ENCODE results near the gene GALNT18. TPM values are rescaled to one million over a fixed set of nuclear protein-coding genes. Genes with fewer than 3 reads are reported as not detected.

Gene GALNT18
- total and polyA plus RNA-seq, 3 experiments from 2014 or later: 1.3 TPM; not detected in 1

DNA sequence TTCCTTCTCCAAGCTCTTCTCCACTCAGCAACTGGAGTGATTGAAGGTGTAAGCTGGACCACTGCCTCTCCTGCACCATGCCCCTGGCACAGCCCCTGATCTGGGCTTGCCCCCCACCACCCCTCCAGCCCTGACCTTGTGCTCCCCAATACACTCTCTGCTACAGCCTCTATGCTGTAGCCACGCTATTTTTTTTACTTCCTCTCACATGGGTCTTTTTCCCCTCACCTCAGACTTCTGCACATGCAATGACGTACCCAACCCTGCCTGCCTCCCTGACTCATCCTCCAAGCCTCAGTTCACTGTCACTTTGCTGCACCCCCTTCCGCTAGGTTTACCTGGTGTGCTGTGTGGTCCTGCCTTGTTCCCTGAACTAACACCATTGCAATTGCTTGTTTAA, 277.8 kb downstream of the GALNT18 start:
- Mint-ChIP-seq H3K27ac (no peak overlapping the region), H3K36me3 (no peaks in the 10 kb centered on the region), H3K27me3 (peaks cover 4 to 5% of the 10 kb centered on the region in 2 donors), H3K9me3 (peaks cover 0 to 1% (median 0%) of the 10 kb centered on the region in 5 donors), H3K4me1 (no peaks in the 10 kb centered on the region), H3K4me3 (no peak overlapping the region)
- POLR2A ChIA-PET: no interaction called here
- Histone ChIP-seq H3K9me3 (ENCODE audit: low read length) (no peaks in the 10 kb centered on the region), H3K36me3 (ENCODE audit: insufficient read depth, low read length) (no peaks in the 10 kb centered on the region), H3K27ac (ENCODE audit: low read depth, low read length) (no peak overlapping the region), H3K4me3 (ENCODE audit: low read length) (no peak overlapping the region), H3K27me3 (ENCODE audit: insufficient read depth, low read length, poor library complexity, severe bottlenecking) (no peaks in the 10 kb centered on the region), H3K4me1 (ENCODE audit: insufficient read depth, low read length) (no peaks in the 10 kb centered on the region)
- no peak for DNase-seq
- CTCF ChIA-PET: no interaction called here

DNA sequence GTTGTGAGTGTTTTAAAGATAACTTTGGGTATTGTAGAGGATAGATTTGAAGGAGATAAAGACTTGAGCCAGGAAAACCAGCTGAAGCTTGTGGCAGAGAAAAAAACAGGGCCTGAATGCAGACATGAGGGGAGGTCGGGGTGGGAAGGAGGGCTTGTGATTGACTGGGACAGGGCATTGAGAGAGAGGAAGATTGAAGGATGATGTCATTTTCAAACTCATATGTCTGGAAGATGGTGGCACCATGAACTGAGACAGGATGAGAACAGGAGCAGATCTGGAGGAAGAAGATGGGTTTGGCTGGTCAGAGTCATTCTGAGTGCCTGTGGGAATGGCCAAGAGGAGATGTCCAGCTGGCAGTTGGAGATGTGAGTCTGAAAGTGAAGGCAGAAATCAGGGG, 283.5 kb downstream of the GALNT18 start:
- Histone ChIP-seq H3K27ac (ENCODE audit: low read depth, low read length) (no peak overlapping the region), H3K9me3 (ENCODE audit: low read length) (no peaks in the 10 kb centered on the region), H3K27me3 (ENCODE audit: insufficient read depth, low read length, poor library complexity, severe bottlenecking) (no peaks in the 10 kb centered on the region), H3K4me3 (ENCODE audit: low read length) (no peak overlapping the region), H3K4me1 (ENCODE audit: insufficient read depth, low read length) (no peaks in the 10 kb centered on the region), H3K36me3 (ENCODE audit: insufficient read depth, low read length) (no peaks in the 10 kb centered on the region)
- peaks cover 0 to 2% (median 0%) of the 10 kb centered on the region in 3 donors for H3K4me1 Mint-ChIP-seq
- H3K36me3 Mint-ChIP-seq: no peaks in the 10 kb centered on the region
- peak overlapping the region in 1 of 8 donors; percentile 20 for H3K27ac Mint-ChIP-seq
- no peaks in the 10 kb centered on the region for H3K9me3 Mint-ChIP-seq
- H3K27me3 Mint-ChIP-seq: peaks cover 4 to 16% of the 10 kb centered on the region in 2 donors
- CTCF ChIA-PET: no interaction called here
- POLR2A ChIA-PET: no interaction called here
- no peak overlapping the region for H3K4me3 Mint-ChIP-seq
- no peak for DNase-seq

DNA sequence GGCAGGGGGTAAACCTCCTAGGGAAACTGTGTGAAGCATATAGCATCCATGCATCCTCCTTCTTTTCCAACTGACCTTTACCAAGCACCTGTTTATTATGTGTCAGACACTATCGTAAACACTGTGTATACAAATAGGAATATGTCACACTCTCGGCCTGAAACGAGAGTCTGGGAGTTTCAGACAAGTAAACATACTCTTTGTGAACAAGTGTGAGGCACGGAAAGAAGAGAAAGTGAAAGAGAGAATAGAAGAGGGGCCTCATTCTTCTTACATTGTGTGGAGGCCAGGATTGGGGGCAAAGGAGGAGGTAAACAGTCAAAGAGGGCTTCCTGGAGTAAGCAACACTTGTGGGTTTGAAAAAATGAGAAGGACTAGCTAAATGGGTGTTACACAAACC, 285.1 kb downstream of the GALNT18 start:
- no peaks in the 10 kb centered on the region for H3K4me1 ChIP-seq (ENCODE audit: insufficient read depth, low read length)
- H3K36me3 ChIP-seq (ENCODE audit: insufficient read depth, low read length): no peaks in the 10 kb centered on the region
- H3K27ac ChIP-seq (ENCODE audit: low read depth, low read length): no peak overlapping the region
- H3K27me3 ChIP-seq (ENCODE audit: insufficient read depth, low read length, poor library complexity, severe bottlenecking): no peaks in the 10 kb centered on the region
- no peaks in the 10 kb centered on the region for H3K36me3 Mint-ChIP-seq
- no peak for DNase-seq
- H3K27me3 Mint-ChIP-seq: peaks cover 4 to 16% of the 10 kb centered on the region in 2 donors
- no peak overlapping the region for H3K4me3 ChIP-seq (ENCODE audit: low read length)
- no peak overlapping the region for H3K4me3 Mint-ChIP-seq
- CTCF ChIA-PET: no interaction called here
- POLR2A ChIA-PET: no interaction called here
- H3K27ac Mint-ChIP-seq: no peak overlapping the region
- H3K9me3 ChIP-seq (ENCODE audit: low read length): no peaks in the 10 kb centered on the region
- H3K4me1 Mint-ChIP-seq: peaks cover 0 to 2% (median 0%) of the 10 kb centered on the region in 3 donors
- no peaks in the 10 kb centered on the region for H3K9me3 Mint-ChIP-seq

DNA sequence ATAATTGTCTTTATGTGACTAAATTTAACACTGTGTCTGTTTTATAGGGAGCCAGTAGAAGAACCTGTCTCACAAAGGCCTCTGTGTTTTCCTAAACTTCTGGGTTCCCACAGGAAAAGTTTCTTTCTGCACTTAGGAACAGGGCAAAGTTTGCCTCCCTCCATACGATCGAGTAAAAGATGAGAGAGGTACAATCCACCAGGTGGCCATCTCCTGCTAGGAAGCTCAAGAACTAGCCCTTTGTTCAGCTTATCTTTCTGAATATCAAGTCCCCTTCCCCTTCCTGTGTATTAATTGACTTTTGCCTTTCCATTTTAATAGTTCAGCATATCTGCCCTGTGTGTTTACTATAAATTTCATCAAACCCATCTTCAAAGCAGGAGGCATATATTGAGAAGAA, 286.8 kb downstream of the GALNT18 start:
- CTCF ChIA-PET: no interaction called here
- Mint-ChIP-seq H3K27ac (no peak overlapping the region), H3K4me1 (peaks cover 0 to 2% (median 0%) of the 10 kb centered on the region in 3 donors), H3K4me3 (no peak overlapping the region), H3K27me3 (peaks cover 4 to 16% of the 10 kb centered on the region in 2 donors), H3K36me3 (no peaks in the 10 kb centered on the region), H3K9me3 (no peaks in the 10 kb centered on the region)
- Histone ChIP-seq H3K4me3 (ENCODE audit: low read length) (no peak overlapping the region), H3K36me3 (ENCODE audit: insufficient read depth, low read length) (no peaks in the 10 kb centered on the region), H3K9me3 (ENCODE audit: low read length) (no peaks in the 10 kb centered on the region), H3K27me3 (ENCODE audit: insufficient read depth, low read length, poor library complexity, severe bottlenecking) (no peaks in the 10 kb centered on the region), H3K27ac (ENCODE audit: low read depth, low read length) (no peak overlapping the region), H3K4me1 (ENCODE audit: insufficient read depth, low read length) (no peaks in the 10 kb centered on the region)
- no peak for DNase-seq
- POLR2A ChIA-PET: no interaction called here

DNA sequence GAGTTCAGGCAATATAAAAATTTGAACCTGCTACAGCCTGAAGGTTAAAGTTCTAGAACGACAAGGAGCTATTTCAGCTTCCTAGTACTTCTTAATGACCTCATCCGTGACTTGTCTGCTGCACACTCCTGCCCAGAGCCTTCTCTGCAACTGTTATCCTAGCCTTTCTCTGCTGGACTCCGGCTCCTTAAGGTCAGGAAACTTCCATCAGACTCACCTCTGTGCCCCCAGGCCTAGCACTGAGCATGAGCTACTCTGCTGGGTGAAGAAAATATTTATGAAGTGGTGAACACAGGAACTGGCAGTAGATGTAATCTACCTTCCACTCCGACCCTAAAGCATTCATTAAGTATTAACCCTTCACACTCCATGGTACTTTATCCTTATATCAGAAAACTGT, 287.2 kb downstream of the GALNT18 start:
- Mint-ChIP-seq H3K27ac (no peak overlapping the region), H3K27me3 (peaks cover 4 to 15% of the 10 kb centered on the region in 2 donors), H3K36me3 (no peaks in the 10 kb centered on the region), H3K4me3 (no peak overlapping the region), H3K9me3 (no peaks in the 10 kb centered on the region), H3K4me1 (peaks cover 0 to 2% (median 0%) of the 10 kb centered on the region in 3 donors)
- Histone ChIP-seq H3K27ac (ENCODE audit: low read depth, low read length) (no peak overlapping the region), H3K36me3 (ENCODE audit: insufficient read depth, low read length) (no peaks in the 10 kb centered on the region), H3K4me1 (ENCODE audit: insufficient read depth, low read length) (no peaks in the 10 kb centered on the region), H3K9me3 (ENCODE audit: low read length) (no peaks in the 10 kb centered on the region), H3K27me3 (ENCODE audit: insufficient read depth, low read length, poor library complexity, severe bottlenecking) (no peaks in the 10 kb centered on the region), H3K4me3 (ENCODE audit: low read length) (no peak overlapping the region)
- ChIA-PET CTCF (no interaction called here), POLR2A (no interaction called here)
- no peak for DNase-seq

- Histone ChIP-seq H3K4me1 (ENCODE audit: insufficient read depth, low read length) (no peaks in the 10 kb centered on the region), H3K4me3 (ENCODE audit: low read length) (no peak overlapping the region), H3K27me3 (ENCODE audit: insufficient read depth, low read length, poor library complexity, severe bottlenecking) (no peaks in the 10 kb centered on the region), H3K36me3 (ENCODE audit: insufficient read depth, low read length) (no peaks in the 10 kb centered on the region), H3K9me3 (ENCODE audit: low read length) (no peaks in the 10 kb centered on the region), H3K27ac (ENCODE audit: low read depth, low read length) (no peak overlapping the region)
- Mint-ChIP-seq H3K9me3 (no peaks in the 10 kb centered on the region), H3K27ac (peak overlapping the region in 1 of 8 donors; percentile 27), H3K36me3 (no peaks in the 10 kb centered on the region), H3K4me1 (peaks cover 0 to 2% (median 0%) of the 10 kb centered on the region in 3 donors), H3K4me3 (no peak overlapping the region), H3K27me3 (peaks cover 0 to under 1% of the 10 kb centered on the region in 2 donors)
- no peak for DNase-seq
- ChIA-PET POLR2A (no interaction called here), CTCF (interaction anchor here (0.8 kb wide), 1 partner anchor 8 kb away, joined by 3 read pairs; no protein-coding TSS in a partner anchor)
Measured at GRCh38 chr11:11332141-11332710, 289.6 kb downstream of the GALNT18 start.

DNA sequence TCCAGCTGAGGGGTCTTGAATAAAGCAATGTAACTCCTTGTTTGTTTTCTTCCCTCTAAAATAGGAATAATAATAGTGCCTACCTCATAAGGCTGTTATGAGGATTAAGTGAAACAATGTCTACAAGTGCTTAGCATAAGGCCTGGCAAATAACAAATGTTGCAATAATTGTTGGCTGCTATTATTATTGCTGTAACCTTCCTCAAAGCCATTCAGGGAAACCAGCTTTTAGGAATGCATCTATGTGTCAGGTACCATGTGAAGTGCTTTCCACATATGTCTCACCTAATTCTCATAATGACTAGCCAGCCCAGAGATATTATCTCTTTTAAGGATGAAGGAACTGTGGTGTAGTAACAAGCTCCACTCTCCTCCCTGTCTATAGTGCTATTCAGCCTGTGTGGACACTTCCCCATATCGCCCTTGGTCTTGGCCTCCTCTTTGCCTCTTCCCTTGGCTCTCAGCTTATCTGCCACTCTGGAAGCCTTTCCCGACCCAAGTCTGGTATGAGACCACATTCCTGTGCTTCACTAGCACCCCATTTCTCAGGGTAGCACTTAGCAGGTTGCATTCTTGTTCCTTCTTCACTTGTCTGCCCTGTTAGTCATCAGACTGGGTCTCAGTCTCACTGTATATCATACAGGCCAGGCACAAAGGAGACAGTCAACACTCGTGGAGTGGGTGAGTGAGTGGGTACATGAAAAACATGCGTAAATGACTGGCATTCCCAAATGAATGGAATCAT, 292.6 kb downstream of the GALNT18 start:
- no peak overlapping the region for H3K27ac Mint-ChIP-seq
- ChIA-PET CTCF (no interaction called here), POLR2A (no interaction called here)

GRCh38 chr11:11324090-11324489, 297.7 kb downstream of the GALNT18 start:
- H3K27me3 Mint-ChIP-seq: peaks cover 7 to 9% of the 10 kb centered on the region in 2 donors
- Histone ChIP-seq H3K27me3 (ENCODE audit: insufficient read depth, low read length, poor library complexity, severe bottlenecking) (no peaks in the 10 kb centered on the region), H3K4me1 (ENCODE audit: insufficient read depth, low read length) (no peaks in the 10 kb centered on the region), H3K4me3 (ENCODE audit: low read length) (no peak overlapping the region), H3K9me3 (ENCODE audit: low read length) (no peaks in the 10 kb centered on the region), H3K36me3 (ENCODE audit: insufficient read depth, low read length) (no peaks in the 10 kb centered on the region), H3K27ac (ENCODE audit: low read depth, low read length) (no peak overlapping the region)
- no peak overlapping the region for H3K4me3 Mint-ChIP-seq
- CTCF ChIA-PET: no interaction called here
- POLR2A ChIA-PET: no interaction called here
- no peak overlapping the region for H3K27ac Mint-ChIP-seq
- peaks cover 0 to 7% (median 2%) of the 10 kb centered on the region in 5 donors for H3K9me3 Mint-ChIP-seq
- no peaks in the 10 kb centered on the region for H3K4me1 Mint-ChIP-seq
- no peak for DNase-seq
- H3K36me3 Mint-ChIP-seq: no peaks in the 10 kb centered on the region

More for the DNA sequence above, 292.6 kb downstream of the GALNT18 start:
- Mint-ChIP-seq H3K4me1 (no peaks in the 10 kb centered on the region), H3K4me3 (no peak overlapping the region), H3K36me3 (no peaks in the 10 kb centered on the region), H3K27me3 (peaks cover 4 to 9% of the 10 kb centered on the region in 2 donors), H3K9me3 (no peaks in the 10 kb centered on the region)
- no peaks in the 10 kb centered on the region for H3K4me1 ChIP-seq (ENCODE audit: insufficient read depth, low read length)
- H3K9me3 ChIP-seq (ENCODE audit: low read length): no peaks in the 10 kb centered on the region
- H3K36me3 ChIP-seq (ENCODE audit: insufficient read depth, low read length): no peaks in the 10 kb centered on the region
- no peak for DNase-seq
- H3K4me3 ChIP-seq (ENCODE audit: low read length): no peak overlapping the region
- no peaks in the 10 kb centered on the region for H3K27me3 ChIP-seq (ENCODE audit: insufficient read depth, low read length, poor library complexity, severe bottlenecking)
- no peak overlapping the region for H3K27ac ChIP-seq (ENCODE audit: low read depth, low read length)
